Breast epithelium (tissue), 3 donors: ENCODE data around the gene DPYD.

Source experiments
- POLR2AphosphoS5 ChIP-seq, 3 donors: sonication (generic); formaldehyde crosslinking; IDR thresholded peaks; one replicate each; pipeline ENCODE4 v1.6.1; 2017; ENCODE audit warnings: antibody characterized with exemption in 3 of 3
- TF ChIP-seq, protein P1 (sequence below), 3 donors: fragments of 450-650 bp; IDR thresholded peaks; one replicate each; pipeline ENCODE4 v1.5.1; 2016 to 2017; ENCODE audit warnings: antibody characterized with exemption in 3 of 3, mild to moderate bottlenecking in 3 of 3, moderate library complexity in 3 of 3

DNA sequence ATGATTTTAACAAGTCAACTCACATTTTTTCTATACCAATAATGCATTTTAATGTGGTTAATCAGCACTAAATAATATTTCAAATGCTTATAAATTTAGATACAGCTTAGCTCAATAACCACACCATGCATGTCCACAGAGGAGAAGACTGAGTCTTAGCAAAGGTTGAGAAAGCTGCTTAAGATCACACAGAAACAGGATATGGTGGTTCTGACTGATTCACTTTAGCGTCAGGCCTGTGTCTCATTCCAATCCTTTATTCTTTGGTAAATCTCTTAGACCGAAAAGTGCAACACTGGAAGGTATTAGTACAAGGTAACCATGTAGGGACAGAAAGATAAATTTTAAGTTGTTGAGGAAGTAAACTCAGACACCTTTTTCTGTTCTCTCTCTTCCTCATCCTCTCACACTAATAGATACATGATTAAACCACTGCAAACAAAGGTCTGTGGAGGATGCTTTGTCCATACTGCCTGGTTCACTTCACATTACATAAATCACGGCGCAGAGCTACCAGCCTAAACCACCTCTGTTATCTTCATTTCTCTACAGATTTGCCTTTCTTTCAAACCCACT is 139.0 kb downstream of the DPYD start:
- TF ChIP-seq, protein P1, sequence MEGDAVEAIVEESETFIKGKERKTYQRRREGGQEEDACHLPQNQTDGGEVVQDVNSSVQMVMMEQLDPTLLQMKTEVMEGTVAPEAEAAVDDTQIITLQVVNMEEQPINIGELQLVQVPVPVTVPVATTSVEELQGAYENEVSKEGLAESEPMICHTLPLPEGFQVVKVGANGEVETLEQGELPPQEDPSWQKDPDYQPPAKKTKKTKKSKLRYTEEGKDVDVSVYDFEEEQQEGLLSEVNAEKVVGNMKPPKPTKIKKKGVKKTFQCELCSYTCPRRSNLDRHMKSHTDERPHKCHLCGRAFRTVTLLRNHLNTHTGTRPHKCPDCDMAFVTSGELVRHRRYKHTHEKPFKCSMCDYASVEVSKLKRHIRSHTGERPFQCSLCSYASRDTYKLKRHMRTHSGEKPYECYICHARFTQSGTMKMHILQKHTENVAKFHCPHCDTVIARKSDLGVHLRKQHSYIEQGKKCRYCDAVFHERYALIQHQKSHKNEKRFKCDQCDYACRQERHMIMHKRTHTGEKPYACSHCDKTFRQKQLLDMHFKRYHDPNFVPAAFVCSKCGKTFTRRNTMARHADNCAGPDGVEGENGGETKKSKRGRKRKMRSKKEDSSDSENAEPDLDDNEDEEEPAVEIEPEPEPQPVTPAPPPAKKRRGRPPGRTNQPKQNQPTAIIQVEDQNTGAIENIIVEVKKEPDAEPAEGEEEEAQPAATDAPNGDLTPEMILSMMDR (IDR thresholded peaks at IDR 0.05): no peak
- no peak for TF ChIP-seq POLR2AphosphoS5 (IDR thresholded peaks at IDR 0.05)
